Epithelial cell of proximal tubule (primary cell): ENCODE measurements around the gene QSOX2. TPM values are rescaled to one million over a fixed set of nuclear protein-coding genes. Genes with fewer than 3 reads are reported as not detected.

Experiments
- DNase-seq: peaks from one replicate; pipeline ENCODE4 v3.0.0-alpha.2; 2011; ENCODE audit warnings: low read depth
- H3K4me3 ChIP-seq: 2 replicates; pipeline ENCODE4 v1.5.1; 2011; ENCODE audit warnings: low read depth, mild to moderate bottlenecking, low read length
- total RNA-seq: library from RNA; depleted of rRNA; stranded (reverse); fragments of >200 nt; gene quantifications from 2 replicates; pipeline ENCODE4 v1.2.3, GENCODE V29; 2015
- TF ChIP-seq, protein P1 (sequence below): conservative IDR thresholded peaks from 2 replicates; pipeline ENCODE4 v1.5.1; 2012; ENCODE audit warnings: low read depth, mild to moderate bottlenecking, low read length

Gene QSOX2
- total RNA-seq, 1 donor from 2014 or later, result 17.8 TPM

- H3K4me3 ChIP-seq, result no peak overlapping the region
- no peak for DNase-seq
- TF ChIP-seq, protein P1, sequence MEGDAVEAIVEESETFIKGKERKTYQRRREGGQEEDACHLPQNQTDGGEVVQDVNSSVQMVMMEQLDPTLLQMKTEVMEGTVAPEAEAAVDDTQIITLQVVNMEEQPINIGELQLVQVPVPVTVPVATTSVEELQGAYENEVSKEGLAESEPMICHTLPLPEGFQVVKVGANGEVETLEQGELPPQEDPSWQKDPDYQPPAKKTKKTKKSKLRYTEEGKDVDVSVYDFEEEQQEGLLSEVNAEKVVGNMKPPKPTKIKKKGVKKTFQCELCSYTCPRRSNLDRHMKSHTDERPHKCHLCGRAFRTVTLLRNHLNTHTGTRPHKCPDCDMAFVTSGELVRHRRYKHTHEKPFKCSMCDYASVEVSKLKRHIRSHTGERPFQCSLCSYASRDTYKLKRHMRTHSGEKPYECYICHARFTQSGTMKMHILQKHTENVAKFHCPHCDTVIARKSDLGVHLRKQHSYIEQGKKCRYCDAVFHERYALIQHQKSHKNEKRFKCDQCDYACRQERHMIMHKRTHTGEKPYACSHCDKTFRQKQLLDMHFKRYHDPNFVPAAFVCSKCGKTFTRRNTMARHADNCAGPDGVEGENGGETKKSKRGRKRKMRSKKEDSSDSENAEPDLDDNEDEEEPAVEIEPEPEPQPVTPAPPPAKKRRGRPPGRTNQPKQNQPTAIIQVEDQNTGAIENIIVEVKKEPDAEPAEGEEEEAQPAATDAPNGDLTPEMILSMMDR, result no peak
These were observed 41.3 kb downstream of the QSOX2 start for GRCh38 chr9:136204145-136204805.

DNA sequence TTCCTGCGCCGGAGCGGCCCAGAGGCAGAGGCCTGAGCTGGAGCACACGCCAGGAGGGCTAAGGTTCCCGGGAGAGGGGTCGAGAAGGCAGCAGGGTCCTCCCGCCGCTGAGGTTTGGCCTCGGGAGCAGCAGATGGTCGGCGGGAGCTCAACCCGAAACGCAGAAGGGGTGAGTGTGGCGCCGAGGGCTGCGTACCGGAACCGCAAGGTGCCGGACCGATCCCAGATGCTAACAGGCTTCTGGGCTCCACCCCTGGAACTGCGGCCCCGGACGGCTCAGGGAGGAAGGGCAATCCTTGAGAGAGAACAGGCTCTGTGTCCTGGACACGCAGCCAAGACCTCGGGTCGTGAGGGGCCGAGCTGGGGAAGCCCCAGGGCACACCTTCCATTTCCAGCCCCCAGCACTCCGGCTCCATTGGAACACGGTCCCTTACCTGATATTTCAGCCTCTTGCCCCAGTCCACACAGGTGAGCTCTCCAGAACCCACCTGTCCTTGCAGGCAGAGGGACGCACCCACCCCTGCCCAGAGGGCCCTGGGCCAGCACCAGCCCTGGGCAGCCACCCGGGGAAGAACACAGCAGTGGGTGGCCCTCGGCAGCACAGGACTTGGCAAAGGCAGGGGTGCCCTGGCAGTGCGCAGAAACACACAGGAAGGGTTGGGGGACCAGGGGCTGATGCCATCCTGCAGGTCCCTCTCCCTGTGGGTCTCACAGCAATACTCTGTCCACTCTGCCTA is 42.0 kb downstream of the QSOX2 start:
- DNase-seq, result no peak
- H3K4me3 ChIP-seq, result no peak overlapping the region

DNA sequence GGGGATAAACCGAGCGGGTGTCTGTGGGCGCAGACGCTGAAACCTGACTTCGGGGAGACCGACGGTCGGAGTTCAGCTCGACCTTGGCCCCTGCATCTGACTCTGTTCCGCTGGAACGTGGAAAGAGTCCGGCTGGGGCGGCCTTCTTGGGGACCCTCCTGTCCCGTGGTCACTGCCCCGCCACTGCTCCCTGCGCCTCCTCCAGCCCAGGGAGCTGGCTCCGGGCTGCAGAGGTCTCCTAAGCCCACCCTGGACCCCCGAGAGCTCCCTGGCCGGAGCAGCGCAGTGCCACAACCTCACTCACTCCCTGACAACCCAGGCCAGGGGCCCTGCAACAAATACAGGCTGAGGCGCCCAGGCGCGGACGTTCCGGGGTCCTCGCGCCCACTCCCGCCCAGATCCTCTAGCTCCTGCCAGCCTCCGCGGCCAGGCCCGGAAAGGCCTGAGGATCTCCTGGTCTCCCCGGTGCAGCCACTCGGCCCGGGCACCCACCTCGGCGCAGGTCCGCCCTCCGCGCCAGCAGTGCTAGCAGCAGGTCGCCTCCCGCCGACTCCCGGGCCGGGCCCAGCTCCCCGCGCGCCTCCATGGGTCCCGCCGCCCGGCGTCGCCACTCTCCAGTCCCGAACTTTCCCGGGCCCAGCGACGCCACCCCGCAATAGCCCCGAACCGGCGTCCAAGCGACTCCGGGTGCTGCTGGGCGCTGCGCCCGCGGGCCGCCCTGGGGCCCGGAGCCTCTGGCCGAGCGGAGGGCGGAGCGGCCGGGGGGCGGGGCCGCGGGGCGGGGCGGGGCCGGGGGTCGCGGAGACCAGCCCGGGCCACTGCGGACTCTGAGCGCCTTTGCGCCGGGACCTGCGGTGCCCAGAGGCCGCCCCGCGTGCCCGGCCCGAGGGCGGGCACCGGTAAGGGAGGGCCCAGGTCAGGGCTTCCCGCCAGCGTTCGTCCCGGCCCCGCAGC is 42.9 kb downstream of the QSOX2 start:
- no peak for DNase-seq
- TF ChIP-seq, protein P1, result no peak
- H3K4me3 ChIP-seq, result no peak overlapping the region

More for the DNA sequence above, 42.0 kb downstream of the QSOX2 start:
- TF ChIP-seq, protein P1, result no peak

DNA sequence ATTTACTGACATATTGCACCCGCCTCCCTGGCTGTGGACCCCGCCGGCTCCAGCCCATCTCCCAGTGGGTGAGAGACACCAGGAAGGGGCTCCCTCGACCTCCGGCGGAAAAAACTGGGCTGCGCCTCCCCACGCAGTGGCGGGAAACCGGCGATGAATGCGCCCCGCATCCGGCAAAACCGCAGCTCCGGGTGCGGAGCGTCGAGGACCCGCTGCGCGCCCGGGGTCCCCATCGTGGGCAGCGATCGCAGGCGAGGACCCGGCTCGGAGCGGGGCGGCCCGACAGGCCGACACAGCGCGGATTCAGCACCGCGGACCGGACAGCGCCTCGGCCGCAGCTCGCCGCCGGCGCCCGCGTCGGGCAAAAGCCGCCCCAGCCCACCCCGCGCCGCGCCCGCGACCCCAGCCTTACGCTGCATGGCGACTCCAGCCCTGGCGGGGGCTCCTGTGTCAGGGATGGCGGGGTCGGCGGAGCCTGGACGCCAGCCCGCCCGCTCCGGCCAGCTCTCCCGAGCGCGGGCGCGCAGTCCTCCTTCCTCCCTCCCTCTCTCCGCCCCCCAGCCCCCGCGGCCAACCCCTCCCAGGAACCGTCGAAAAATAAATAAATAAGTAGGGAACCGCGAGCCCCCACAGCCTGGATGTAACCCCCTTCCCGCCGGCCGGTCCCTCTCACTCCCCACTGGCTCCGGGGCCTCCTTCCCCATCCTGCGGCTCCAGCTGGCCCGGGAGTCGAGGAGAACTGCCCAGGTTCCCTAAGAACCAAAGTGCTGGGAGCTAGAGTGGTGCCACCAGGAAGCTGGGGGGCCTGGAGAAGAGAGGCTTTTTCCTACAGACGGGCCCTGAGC is 43.8 kb downstream of the QSOX2 start:
- no peak overlapping the region for H3K4me3 ChIP-seq
- DNase-seq, result no peak
- TF ChIP-seq, protein P1, result no peak

GRCh38 chr9:136201174-136201573 is 44.4 kb downstream of the QSOX2 start:
- no peak for DNase-seq
- H3K4me3 ChIP-seq, result no peak overlapping the region
- TF ChIP-seq, protein P1, result no peak

DNA sequence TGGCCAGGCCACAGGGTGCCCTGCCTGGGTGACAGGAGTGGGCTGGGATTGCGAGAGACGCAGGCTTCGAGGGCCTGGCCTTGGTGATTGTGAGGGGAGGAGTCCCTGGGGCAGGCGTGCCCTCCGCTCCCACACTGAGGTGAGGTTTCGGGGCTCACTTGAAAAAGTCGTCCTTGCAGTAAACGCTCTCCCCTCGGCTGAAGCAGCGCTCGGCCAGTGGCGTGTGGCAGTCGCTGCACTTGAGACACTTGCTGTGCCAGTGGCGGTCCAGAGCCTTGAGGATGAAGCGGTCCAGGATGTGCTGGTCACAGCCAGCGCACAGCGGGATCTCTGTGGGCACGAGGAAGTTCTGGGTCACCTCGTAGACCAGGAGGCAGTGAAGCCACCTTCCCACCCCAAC is 45.2 kb downstream of the QSOX2 start:
- TF ChIP-seq, protein P1, result no peak
- H3K4me3 ChIP-seq, result no peak overlapping the region
- no peak for DNase-seq
